GM18505 (cell line): ENCODE results near the gene PRICKLE2.

ENCODE experiments used
- ATAC-seq: cut with Tn5 transposase; IDR thresholded peaks from one replicate; pipeline ENCODE4 v1.9.1; 2021; ENCODE audit not compliant: unreplicated experiment
- POLR2A ChIP-seq: IDR thresholded peaks from 4 replicates; pipeline ENCODE4 v1.6.1; 2011; ENCODE audit warnings: borderline replicate concordance; ENCODE audit not compliant: insufficient read depth, insufficient read length; ENCODE audit errors: extremely low read depth

The PRICKLE2 gene

DNA sequence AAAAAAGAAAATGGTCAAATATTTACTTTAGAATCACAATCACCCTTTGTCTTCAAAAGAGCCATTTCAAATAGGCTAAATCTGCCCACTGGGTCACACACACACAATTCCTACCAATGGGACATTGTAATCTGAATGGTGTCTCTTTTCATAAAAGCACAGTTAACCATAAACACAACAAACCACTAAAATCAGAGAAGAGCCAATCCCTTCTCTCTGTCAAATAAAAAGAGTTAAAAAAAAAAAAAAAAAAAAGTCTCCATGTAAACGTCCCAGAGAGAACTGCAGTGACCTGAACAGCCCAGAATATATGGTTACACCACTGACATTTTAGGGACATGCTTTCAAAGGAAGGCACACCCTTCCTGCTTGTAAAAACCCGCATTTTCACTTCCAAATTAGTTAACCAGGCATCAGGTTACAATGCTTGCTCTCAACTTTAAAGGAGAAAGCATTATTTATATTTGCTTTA, 63.7 kb downstream of the PRICKLE2 start:
- no peak for ATAC-seq
- TF ChIP-seq POLR2A = no peak

DNA sequence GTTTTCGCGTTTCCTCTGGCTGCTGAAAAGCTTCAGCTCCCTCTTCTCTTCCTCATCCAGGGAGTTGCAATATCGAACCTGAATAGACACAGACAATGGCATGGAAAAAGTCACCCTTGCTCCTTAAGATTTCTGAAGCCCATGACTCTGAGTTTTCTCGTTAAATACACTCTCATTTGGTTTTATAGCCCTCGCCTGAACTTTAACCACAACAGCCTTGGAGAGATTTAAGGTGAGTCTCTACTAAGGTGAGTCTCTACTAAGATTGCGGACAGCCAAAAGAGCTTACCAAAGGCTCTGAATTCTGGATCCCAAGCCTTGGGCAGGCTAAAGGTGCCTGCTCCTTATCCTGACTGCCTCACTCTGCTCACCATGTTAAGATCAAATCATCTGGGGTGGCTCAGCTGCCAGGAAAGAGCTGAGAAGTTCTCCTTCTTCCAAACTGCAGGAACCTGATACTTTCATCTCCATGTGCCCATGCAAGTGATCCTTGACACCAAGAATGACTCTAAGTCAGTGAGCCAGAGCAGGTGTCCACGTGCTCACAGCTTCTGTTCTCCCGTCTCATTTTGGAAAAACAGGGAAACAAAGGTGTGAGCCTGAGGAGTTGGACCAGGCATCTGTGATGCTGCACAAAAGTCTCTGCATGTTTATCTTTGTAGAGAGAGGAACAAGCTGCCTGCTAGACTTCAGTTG, 65.1 kb downstream of the PRICKLE2 start:
- no peak for ATAC-seq
- no peak for TF ChIP-seq POLR2A

DNA sequence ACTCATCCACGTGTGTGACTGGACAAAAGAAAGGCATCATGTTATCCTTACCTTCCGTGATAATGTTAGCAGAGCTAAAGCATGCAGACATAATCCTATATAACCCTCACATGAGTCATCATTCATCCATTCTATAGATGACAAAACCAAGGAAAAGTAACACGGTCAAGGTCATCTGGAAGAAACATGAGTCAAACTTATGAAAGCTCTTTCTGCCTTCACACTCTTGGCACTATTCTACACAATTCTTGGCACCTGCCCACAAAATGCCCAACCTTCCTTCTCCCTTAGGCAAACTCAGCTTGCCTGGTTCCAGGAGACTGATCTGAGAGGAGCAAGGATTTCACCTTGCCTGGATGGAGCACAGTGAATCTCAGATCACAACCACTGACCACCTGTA, 66.9 kb downstream of the PRICKLE2 start:
- ATAC-seq = no peak
- no peak for TF ChIP-seq POLR2A

DNA sequence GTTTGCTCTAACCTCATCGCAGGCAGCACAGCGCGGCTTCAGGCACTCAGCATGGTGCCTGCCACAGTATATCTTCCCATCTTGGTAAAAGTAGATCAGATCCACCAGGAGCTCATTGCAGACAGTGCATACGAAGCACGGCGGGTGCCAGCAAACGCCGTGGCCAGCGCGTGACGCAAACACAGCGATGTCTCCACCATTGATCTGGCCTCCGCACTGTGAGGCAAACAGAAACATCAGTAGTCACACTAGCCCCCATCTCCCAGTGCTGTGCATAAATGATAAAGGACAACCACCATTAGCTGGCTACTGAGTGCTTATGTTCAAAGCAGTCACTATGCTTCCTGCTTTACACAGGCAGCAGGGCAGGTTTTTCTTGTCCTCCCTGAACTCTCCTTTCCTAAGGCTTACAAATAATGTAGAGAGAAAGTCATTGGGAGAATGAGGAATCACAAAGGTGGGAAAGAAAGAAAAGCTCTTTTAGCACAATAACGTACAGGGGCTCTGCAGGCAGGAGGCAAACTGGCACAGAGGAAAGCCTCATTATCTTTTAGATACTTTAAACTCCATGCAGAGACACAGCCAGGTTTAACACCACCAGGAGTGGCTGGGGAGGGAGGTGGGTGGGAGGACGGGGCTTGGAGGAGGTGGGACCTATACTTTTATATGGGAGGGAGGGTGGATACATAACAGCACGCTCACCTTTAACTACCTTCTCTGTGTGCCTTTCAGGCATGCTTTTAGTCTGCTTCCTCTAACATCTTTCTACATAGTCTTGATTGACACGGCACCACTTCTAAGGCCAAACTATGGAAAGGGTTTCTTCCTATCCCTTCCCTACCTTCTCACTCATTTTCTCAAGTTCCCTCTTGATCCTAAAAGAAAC, 67.9 kb downstream of the PRICKLE2 start:
- ATAC-seq = no peak

DNA sequence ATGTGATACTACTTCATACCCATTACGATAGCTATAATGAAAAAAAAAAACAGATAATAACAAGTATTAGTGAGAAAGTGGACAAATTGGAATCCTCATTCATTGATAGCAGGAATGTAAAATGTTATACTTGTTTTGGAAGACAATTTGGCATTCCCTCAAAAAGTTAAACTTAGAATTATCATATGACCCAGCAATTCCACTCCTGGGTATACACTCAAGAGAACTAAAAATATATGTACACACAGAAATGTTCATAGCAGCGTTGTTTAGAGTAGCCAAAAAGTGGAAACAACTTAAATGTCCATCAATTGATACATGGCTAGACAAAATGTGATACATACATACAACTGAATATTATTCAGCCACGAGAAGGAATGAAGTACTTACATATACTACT, 69.9 kb downstream of the PRICKLE2 start:
- TF ChIP-seq POLR2A = no peak
- ATAC-seq = no peak

More for the DNA sequence above, 67.9 kb downstream of the PRICKLE2 start:
- no peak for TF ChIP-seq POLR2A

DNA sequence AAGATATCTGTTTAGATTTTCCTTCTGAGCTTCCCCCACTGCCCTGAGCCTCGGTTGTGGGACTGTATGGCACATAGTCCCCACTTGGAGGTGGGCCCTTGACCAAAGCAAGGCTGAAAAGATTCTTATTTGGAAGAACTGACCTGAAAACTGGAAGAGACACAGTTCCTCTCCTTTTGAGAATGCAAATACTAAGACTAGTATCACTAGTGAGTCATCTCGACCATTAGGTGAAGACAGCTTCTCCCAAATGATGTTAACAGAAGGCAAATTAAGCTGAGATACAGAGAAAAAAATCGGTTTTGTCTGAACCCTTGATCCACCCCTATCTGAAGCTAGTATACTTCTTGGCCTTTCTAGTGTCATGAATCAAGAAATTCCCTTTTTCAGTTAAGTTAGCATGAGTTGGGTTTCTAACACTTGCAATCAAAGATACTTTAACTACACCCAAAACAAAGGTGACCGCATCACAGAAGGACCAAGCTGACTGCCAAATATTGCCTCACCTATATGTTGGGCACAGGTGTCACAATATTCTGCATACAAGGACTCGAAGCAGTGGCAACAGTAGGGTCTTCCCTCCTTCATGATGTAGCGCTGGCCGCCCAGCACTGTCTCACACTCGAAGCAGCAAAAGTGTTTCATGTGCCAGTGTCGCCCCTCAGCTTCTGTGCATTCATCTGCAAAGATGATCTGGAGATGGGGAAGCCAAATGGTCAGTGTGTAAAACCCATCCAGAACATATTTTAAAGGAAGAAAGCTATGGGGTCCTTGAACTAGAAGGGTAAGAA, 72.4 kb downstream of the PRICKLE2 start:
- TF ChIP-seq POLR2A = no peak
- no peak for ATAC-seq

DNA sequence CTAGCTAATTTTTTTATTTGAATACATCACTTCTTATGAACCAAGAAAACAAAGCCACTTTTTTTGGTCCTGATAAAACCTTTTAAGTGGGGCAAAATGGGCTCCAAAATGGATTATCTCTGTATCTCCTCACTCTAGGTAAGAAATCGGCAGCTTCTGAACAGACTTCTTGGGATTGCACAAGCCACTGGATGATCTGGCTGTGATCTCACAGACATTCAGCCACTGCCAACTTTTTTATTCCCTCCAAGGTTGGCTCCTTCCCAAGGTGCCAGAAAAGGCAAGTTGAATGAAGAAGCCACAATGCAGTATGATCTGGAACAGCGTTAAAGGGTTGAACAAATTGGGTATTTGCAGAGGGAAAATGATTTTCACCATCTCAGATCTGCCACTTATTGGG, 73.2 kb downstream of the PRICKLE2 start:
- TF ChIP-seq POLR2A = no peak
- no peak for ATAC-seq

DNA sequence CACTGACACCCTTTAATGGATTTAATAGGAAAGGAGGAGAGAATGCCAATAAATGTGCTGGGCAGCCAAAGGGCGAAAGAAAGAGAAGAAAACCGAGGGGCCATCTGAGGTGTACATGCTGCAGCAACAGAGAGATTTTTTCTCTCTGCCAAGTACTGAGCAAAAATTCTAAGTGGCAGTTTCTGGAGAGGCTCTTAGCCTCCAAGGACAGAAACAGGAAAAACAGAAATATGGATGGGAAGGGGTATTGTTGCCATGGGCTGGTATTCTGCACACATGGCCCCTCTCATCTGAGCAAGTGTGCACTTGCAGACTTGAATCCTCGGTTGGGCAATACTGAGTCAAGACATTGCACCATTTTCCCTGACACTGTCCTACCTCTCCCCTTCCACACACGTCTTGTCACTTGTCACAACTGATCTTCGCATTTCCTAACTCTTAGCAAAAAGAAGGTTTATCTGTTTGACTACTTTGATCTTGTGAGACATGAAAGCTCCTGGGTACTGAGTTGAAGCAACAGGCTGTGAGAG, 73.9 kb downstream of the PRICKLE2 start:
- no peak for ATAC-seq
- TF ChIP-seq POLR2A = no peak

DNA sequence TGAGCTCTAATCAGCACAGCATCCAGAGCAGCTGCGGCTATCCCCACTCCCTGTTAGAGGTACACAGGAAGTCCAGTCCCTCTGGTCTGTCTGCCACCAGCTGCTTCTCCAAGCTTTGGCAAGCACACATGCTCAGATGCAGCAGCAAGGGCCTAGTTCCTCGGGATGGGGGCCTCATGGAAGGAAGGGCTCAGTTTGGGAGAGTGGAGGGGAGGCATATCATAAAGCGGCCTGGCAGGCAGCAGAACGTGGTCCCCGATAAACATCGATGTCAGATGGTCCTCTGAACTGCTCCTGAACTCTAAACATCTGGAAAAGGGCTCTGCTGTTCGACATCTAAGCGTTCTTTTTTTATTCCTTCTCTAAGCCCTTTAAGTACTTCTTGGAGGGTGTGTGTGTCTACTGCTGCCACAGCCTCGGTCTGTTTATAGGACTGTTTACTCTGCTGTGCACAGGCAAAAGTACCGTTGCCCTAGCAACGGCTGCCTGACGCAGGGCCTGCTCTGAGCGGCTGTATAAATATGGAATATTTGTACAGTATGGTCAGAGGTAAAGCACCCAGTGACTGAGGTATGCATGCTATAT, 74.6 kb downstream of the PRICKLE2 start:
- no peak for TF ChIP-seq POLR2A
- no peak for ATAC-seq

DNA sequence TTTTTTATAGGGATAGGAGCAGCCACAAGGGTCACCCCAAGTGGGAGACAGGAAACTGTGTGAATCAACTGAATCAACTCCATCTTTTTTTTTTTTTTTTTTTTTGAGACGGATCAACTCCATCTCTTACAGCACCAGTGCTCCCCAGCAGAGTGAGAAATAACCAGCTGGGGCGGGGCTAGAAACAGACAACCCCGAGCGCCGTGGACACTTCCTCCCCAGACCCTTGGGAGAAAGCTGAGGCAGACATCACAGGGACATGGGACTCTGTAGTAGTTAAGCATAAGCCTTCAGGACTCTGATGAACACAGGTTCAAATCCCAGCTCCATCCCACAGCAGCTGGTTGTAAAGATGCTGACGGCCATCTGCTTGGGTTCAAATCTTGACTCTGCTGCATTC, 75.4 kb downstream of the PRICKLE2 start:
- TF ChIP-seq POLR2A = no peak

DNA sequence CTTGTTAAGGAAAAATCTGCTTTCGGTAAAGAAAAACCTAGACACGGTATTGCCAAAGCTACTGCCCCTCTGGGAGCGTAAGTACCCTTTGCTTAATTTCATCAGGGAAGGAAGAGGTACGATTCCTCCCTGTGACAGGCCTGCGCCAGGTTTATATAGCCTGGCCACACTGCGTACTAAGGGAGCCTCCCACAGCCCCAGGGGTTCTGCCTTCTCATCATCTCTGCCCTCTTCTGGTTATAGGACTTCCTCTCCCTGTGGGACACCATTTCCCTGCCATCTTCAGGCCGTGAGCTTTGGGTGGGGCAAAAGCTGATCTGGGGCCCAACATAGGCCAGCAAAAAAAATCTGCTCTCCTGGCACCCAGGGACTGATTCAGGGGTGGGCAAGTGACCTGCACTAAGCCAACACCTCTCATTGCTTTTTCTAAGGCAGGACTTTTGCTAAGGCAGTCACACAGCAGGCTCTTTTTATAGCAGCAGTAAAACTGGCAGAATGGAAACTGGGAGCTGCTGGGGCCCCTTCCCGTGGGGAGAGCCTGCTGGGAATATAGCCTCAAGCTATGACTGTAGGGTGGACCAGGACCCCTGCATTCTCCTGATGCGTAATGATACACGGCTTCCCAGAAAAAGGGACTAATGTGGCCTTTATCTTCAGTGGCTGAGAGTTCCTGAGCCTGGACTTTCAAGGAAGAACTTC, 76.2 kb downstream of the PRICKLE2 start:
- TF ChIP-seq POLR2A = no peak
- ATAC-seq = no peak

More for the DNA sequence above, 75.4 kb downstream of the PRICKLE2 start:
- ATAC-seq = no peak

DNA sequence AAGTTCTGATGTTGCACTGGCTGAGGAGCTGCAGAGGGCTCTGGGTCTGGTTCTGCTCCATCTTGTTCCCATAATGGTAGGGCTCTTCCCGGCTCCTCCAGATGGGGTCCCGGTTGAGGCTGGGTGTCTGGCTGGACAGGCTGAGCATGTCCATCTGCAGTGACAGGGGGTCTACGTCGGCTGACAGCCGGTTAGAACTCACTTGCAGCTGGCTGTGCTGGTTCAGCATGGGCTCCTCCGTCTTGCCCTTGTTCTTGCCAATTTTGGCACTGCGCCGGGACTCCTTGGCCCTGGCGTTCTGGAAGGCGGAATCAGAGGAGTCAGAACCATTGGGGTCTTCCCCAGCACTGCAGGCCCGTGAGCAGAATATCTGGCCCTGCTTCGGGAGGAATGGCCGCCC, 78.1 kb downstream of the PRICKLE2 start:
- ATAC-seq = no peak
- no peak for TF ChIP-seq POLR2A
